Measurements from ENCODE around the gene FGFR3.

The FGFR3 gene

DNA sequence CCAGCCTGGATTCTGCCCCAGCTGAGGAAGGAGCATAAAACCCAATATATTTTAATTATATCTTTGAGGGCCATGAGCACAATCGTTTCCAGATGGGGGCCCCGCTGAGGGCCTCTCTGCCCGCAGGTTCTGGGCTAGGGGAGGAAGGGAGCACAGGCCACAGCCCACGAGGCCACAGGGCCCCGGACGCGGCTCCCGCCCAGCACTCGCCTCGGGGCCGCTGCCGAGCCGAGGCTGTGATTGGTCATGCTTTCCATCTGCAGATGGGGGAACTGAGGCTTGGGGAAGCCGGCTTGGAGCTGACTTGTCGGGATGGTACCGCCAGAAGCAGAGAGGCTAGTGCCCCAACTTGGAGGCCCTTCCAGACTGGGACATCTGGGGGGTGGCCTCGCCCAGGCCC lies 37.8 kb upstream of the FGFR3 start:
- H3K79me2 ChIP-seq (ENCODE audit: insufficient read depth, low read depth): no peaks in the 10 kb centered on the region
- H3K4me1 ChIP-seq (ENCODE audit: low read depth, poor library complexity, severe bottlenecking): no peaks in the 10 kb centered on the region
- H3K27ac ChIP-seq: no peak overlapping the region
- no peak overlapping the region for H3K4me2 ChIP-seq
- H3K9ac ChIP-seq: no peak overlapping the region
- H4K20me1 ChIP-seq (ENCODE audit: insufficient read depth): no peaks in the 10 kb centered on the region
- no peaks in the 10 kb centered on the region for H3K36me3 ChIP-seq (ENCODE audit: insufficient read depth)
- no peak overlapping the region for H2AFZ ChIP-seq (ENCODE audit: low read depth)
- H3K27me3 ChIP-seq (ENCODE audit: insufficient read depth, low read depth): no peaks in the 10 kb centered on the region
- H3K4me3 ChIP-seq (IDR thresholded peaks at IDR 0.05; ENCODE audit: insufficient read depth, low read depth, low read length): no peak overlapping the region
- no peak for TF ChIP-seq CTCF (conservative IDR thresholded peaks at IDR 0.05; ENCODE audit: low read depth, low read length)

DNA sequence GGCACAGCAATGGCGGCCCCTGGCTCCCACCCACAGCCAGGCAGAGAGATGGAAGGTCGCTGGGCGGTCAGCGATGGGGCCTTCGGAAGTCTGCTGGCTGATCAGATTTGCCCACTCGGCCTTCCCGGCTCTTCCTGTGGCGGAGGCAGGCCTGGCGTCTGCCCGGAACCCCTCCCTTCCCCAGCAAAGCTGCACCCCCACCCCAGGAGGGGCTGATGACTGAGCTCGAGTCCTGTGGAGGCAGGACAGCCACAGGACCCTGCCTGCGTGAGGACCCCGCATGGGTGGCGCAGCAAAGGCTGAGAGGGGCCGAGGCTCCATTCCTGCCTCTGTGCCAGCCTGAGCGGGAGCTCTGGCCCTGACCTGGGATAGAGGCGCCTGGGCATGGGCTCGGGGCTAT lies 37.0 kb upstream of the FGFR3 start:
- Histone ChIP-seq H3K4me3 (IDR thresholded peaks at IDR 0.05; ENCODE audit: insufficient read depth, low read depth, low read length) (no peak overlapping the region), H3K79me2 (ENCODE audit: insufficient read depth, low read depth) (no peaks in the 10 kb centered on the region), H3K4me1 (ENCODE audit: low read depth, poor library complexity, severe bottlenecking) (no peaks in the 10 kb centered on the region), H3K27ac (no peak overlapping the region), H4K20me1 (ENCODE audit: insufficient read depth) (no peaks in the 10 kb centered on the region), H3K9ac (no peak overlapping the region), H3K36me3 (ENCODE audit: insufficient read depth) (no peaks in the 10 kb centered on the region), H2AFZ (ENCODE audit: low read depth) (no peak overlapping the region), H3K4me2 (no peak overlapping the region), H3K27me3 (ENCODE audit: insufficient read depth, low read depth) (no peaks in the 10 kb centered on the region)
- TF ChIP-seq CTCF (conservative IDR thresholded peaks at IDR 0.05; ENCODE audit: low read depth, low read length): no peak

- H3K4me3 ChIP-seq (IDR thresholded peaks at IDR 0.05; ENCODE audit: insufficient read depth, low read depth, low read length): no peak overlapping the region
- no peaks in the 10 kb centered on the region for H3K4me1 ChIP-seq (ENCODE audit: low read depth, poor library complexity, severe bottlenecking)
- no peak overlapping the region for H3K9ac ChIP-seq
These were observed 36.0 kb upstream of the FGFR3 start for GRCh38 chr4:1756893-1757779.

GRCh38 chr4:1757836-1758235 lies 35.3 kb upstream of the FGFR3 start:
- Histone ChIP-seq H3K79me2 (ENCODE audit: insufficient read depth, low read depth) (no peaks in the 10 kb centered on the region), H2AFZ (ENCODE audit: low read depth) (no peak overlapping the region), H3K36me3 (ENCODE audit: insufficient read depth) (no peaks in the 10 kb centered on the region), H4K20me1 (ENCODE audit: insufficient read depth) (no peaks in the 10 kb centered on the region), H3K9ac (no peak overlapping the region), H3K4me1 (ENCODE audit: low read depth, poor library complexity, severe bottlenecking) (no peaks in the 10 kb centered on the region), H3K4me2 (no peak overlapping the region), H3K4me3 (IDR thresholded peaks at IDR 0.05; ENCODE audit: insufficient read depth, low read depth, low read length) (no peak overlapping the region), H3K27ac (no peak overlapping the region), H3K27me3 (ENCODE audit: insufficient read depth, low read depth) (no peaks in the 10 kb centered on the region)
- TF ChIP-seq CTCF (conservative IDR thresholded peaks at IDR 0.05; ENCODE audit: low read depth, low read length): no peak

More at GRCh38 chr4:1756893-1757779, 36.0 kb upstream of the FGFR3 start:
- Histone ChIP-seq H3K27me3 (ENCODE audit: insufficient read depth, low read depth) (no peaks in the 10 kb centered on the region), H3K36me3 (ENCODE audit: insufficient read depth) (no peaks in the 10 kb centered on the region), H3K27ac (no peak overlapping the region), H2AFZ (ENCODE audit: low read depth) (no peak overlapping the region), H4K20me1 (ENCODE audit: insufficient read depth) (no peaks in the 10 kb centered on the region), H3K4me2 (no peak overlapping the region), H3K79me2 (ENCODE audit: insufficient read depth, low read depth) (no peaks in the 10 kb centered on the region)
- no peak for TF ChIP-seq CTCF (conservative IDR thresholded peaks at IDR 0.05; ENCODE audit: low read depth, low read length)
